GM11168 (cell line): ENCODE data around the gene RRN3.
"Not testable (repeated sequence)": the region's sequence is repeated elsewhere in the genome, so short reads cannot be mapped to it uniquely, and the experiment has no call there.

Source experiments
- in situ Hi-C: fragments of 300-500 bp; cut with MboI; formaldehyde crosslinking; loops from one replicate; pipeline ENCODE4 v1.12.0; 2022; ENCODE audit warnings: low sequenced_read_pairs; ENCODE audit not compliant: unreplicated experiment

The RRN3 gene

DNA sequence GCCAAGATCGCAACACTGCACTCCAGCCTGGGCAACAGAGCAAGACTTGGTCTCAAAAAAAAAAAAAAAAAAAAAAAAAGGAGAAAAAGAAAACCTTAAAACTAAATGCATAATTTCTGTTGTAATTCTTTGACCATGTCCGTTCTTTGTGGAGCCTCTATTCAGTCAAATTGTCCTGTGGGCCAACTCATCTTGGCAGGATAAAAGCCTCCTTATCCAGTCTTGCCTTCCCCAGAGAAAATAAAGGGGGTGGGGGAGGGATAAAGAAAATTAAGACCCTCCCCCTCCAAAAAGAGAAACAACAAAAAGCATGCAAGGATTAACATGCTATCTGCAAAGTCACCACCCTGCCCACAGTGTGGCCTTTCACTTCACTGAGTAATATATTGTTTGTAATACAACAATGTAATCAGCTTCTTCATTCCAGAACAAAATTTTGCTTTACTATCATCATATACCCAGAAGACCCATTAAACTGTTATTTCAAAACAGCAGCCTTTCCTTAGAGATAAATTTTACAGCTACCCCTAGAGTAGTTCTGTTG lies 5.4 kb upstream of the RRN3 start:
- in situ Hi-C loops: not testable (repeated sequence)

DNA sequence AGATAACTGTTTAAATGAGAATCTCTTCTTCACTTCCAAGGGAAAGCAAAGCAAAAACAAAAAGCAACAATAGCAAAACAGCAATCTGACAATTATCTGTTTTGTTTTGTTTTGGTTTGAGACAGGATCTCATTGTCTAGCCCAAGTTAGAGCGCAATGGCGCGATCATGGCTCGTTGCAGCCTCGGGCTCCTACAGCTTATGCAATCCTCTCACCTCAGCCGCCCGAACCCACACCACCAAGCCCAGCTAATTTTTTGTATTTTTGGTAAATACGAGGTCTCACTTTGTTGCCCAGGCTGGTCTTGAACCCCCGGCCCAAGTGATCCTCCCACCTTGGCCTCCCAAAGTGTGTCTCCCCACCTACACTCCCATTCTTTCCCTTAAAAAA lies 2.5 kb upstream of the RRN3 start:
- in situ Hi-C loops: not testable (repeated sequence)

DNA sequence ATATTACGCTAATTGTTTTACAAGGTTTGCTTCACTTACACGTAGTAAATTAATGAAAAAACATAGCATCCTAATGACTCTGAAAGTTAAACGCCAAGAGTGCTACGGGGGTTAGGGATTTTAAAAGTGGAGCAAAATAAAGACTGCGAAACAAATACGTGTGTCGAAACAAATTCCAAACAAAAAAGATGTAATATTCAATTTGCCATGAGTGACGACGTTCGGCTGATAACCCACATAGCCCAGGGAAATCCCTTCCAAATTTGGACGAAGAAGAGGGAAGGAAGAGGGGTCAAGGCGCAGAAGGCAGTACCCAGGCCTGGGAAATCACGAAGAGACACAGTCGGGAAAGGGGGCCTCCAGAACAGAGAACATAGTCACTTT lies 509 bp downstream of the RRN3 start:
- in situ Hi-C loops: not testable (repeated sequence)

DNA sequence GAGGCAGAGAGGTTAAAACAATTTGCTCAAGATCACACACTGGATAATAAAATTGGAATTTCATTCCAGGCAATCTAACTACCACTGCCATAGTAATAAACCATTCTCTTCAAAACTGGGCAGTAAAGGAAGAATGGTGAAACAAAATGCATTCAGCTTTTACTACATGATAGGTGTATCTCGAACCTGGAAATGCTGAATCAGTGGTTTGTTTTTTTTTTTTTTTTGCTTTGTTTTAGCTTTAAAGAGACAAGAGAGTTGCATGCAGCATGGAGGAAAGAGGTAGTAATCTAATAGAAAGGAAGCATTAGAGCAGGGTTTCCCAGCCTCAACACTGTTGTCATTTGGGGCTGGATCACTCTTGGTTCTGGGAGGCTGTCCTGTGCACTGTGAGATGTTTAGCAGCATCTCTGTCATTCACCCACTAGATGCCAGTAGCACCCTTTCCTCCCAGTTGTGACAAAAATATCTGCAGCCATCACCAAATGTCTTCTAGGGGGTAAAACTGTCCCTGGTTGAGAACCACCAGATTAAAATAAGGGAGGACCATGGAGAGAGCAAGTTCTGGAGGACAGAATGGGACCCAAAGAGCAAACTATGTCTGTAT lies 3.3 kb downstream of the RRN3 start:
- in situ Hi-C loops: not testable (repeated sequence)

DNA sequence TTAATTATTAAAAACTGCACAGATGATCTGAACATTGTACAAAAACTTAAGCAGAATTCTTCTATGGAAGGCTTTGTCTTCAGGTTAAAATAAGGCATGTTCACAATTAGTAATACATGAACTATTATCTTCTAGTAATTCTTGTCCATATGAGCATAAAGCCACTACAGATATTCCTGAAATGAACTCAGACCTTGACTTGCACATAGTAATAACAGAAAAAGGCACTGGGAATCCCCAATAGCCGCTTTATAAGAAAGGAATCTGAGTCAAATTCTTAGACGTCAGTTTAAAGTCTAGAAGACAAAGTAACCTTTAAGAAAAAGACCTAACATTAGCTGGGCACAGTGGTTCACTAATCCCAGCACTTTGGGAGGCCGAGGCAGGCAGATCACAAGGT lies 11.3 kb downstream of the RRN3 start:
- in situ Hi-C loops: not testable (repeated sequence)

DNA sequence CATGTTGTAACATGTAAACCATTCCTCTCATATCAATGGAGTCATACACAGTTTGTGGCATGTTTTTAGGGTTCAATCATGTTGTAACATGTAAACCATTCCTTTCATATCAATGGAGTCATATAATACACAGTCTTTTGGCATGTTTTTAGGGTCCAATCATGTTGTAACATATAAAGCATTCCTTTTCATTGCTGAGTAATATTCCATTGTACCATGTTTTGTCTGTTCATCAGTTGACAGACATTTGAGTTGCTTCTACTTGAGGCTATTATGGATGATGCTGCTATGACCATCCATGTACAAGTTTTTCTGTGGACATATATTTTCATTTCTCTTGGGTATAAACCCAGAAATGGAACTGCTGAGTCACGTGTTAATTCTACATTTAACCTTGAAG lies 13.2 kb downstream of the RRN3 start:
- in situ Hi-C loops: not testable (repeated sequence)

DNA sequence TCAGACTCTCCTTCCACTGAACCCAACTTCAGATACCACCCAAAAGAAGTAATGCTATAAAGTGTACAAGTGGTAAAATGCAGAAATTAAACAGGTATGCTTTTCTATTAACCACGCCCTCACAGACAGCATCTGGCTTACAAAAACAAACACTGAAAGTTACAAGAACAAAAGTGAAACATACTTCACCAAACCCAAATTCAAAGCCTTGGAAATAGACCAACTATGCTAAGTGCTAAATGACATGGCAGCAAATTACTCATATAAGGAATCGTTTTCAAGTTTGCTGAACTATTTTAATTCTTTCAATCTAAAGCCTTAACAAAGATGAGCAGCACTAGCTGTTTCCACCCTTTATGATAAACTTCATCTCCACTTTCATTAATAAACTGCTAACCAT lies 17.9 kb downstream of the RRN3 start:
- in situ Hi-C loops: not testable (repeated sequence)

DNA sequence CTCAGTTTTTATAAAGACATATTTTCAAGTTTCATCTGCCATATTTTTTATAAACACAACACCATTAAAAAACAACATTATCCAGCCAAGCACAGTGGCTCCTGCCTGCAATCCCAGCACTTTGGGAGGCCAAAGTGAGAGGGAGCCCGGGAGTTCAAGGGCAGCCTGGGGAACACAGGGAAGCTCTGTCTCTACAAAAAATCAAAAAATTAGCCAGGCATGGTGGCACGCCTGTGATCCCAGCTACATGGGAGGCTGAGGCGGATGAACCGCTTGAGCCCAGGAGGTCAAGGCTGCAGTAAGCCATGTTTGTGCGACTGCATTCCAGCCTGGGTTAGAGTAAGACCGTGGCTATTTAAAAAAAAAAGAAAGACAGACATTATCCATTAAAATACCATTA lies 21.0 kb downstream of the RRN3 start:
- in situ Hi-C loops: no loop called here

DNA sequence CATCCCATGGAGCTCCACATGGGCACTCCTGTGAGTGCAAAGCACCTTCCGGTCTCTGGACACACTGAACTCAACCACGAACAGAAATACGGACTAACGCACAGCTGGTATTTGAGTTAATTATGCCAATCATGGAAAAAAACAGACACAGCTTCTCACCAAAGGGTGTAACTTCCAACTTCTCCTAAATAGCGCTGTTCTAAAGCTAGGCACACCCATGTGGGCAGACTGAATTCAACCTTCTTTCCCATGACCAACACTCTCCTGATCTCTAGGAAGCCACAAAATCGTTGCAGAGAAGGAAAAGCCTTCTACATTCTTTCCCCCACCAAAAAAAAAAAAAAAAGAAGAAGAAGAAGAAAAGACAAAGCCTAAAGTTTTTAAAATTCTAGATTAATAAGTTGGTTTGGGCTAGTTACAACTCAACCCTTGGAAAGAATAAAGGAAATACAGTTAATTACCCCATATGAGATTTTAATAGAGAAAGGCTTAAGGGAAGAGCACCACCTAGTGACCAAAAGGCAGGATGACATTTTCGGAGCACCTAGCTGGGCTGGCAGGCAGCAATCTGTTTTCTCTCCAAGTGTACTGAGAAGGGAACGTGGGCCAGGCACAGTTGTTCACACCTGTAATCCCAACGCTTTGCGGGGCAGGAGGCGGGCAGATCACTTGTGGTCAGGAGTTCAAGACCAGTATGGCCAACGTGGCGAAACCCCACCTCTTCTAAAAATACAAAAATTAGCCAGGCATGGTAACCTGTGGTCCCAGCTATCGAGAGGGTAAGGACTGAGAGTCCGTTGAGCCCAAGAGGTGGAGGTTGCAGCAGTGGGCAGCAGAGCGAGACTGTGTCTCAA lies 21.9 kb downstream of the RRN3 start:
- in situ Hi-C loops: not testable (repeated sequence)

DNA sequence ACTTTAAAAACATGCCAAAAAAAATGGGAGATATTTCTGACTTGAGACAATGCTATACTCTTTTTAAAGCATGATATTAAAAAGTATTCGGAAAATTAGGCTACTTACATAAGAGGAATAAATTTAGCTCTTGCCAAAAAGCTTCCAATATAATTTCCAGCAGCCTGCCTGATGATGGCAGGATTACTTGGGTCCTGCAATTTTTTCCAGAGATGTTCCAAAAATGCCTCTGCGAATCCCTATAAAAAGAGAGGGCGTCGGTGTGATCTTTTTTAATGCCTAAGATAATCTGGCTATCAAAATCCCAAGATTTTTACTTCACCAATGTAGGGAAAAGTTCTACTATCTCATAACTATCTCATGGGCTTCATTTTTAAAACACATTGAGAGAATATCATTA lies 23.1 kb downstream of the RRN3 start:
- in situ Hi-C loops: not testable (repeated sequence)

DNA sequence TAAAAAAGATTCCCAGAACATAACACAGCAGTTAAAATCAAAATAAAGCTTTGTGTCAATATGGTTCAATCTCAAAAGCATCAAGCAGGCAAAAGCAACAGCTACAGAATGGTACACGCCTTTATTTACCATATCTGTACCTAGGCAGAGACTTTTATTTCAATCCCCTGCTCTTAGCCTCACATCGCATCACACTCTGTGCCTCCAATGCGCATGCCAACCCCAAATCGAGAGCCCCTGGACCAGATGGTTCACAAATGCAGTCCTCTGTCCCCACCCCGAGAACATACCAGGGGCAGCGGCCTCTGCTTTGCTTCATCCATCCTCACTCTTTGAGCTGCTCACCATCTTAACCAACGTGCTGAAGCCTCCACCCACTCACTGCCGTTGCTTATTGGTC lies 27.4 kb downstream of the RRN3 start:
- in situ Hi-C loops: not testable (repeated sequence)

DNA sequence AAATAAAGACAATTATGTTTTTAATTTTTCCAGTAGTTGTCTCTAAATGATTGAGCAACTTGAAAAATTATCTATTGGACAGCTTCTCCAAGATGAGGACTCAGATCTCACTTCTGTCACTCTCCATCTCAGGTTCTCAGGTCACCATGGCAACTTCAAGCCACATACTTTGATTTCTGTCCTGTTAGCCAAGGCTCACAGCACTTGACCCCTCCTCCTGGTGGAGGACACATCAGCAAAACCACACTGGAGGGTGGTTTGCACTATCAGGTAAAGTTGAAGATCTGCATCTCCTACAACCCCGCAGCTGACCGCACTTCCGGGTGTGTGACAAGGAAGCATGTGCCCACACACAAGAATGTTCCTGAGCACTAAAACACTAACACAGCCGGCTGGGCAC lies 28.1 kb downstream of the RRN3 start:
- in situ Hi-C loops: not testable (repeated sequence)

DNA sequence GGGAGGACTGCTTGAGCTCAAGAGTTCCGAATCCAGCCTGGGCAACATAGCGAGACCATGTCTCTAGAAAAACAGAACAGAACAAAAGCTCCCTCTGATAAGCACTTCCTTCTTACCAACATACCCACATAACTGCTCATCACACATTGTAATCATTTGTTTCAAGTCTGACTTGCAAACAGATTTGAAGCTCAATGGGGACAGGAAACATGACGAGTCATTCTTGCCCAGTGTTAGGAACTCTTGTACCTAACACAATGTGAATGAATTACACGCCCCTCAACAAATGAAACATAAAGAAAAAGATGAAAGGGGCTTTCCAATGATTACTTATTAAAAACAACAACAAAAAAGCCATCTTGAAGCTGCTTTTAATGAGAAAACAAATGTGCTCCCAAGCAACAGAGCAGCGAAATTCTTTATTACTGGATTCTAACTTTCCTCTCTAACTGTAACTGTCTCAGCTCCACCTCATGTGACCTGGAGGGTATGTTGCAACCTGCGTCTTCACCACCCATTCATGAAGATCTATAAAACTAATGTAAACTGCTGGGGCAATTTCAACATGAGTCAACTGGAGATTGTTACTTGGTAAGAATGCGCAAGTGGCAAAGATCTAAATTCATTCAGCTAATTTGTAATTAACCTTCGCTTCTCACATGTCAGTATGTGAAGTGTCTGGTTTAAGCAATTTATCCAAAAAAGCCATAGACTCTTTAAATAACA lies 31.8 kb downstream of the RRN3 start:
- in situ Hi-C loops: not testable (repeated sequence)

DNA sequence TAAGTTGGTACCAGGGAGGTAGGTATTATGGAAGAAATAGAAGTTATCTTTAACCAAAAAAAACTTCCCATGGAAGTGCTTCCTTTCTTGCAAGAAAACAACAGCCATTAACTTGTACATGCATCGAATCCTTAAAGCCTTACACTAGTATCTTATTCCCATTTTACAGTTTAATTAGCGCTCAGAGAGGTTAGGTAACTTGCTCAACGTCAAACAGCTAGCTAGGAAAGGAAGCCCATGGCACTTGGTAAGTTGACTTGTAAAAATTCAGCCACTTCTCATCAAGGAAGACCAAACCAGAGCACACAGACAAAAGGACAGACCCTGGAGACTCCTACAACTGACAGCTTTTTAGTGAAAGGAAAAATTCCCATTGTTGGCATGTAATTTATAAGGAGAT lies 34.7 kb downstream of the RRN3 start:
- in situ Hi-C loops: no loop called here

DNA sequence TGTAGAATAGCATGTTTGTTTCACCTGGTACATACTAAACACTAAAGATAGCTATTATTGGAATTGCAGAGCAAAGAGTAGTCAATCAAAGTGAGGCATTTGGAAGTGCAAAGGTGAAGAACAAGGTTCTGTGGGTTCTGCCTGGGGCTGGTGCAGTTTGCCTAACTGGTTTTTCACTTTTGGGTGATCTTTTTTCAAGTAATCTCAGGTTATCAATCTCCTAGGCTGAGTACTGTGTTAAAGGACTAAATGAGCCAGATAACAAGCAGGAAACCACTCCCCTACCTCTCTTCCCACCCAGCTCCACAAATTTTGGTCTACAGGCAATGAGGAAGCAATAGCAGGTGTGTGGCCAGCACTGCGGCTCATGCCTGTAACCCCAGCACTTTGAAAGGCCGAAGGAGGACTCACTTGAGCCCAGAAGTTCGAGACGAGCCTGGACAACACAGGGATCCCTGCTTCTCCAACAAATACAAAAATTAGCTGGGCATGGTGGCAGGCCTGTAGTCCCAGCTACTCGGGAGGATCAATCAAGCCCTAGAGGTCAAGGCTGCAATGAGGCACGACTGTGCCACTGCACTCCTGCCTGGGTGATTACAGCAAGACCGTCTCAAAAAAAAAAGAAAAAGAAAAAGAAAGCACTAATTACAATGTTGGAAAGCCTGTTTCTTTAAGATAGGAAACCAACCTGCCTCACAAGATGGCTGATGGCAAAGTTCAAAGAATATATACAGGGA lies 36.2 kb downstream of the RRN3 start:
- in situ Hi-C loops: no loop called here

DNA sequence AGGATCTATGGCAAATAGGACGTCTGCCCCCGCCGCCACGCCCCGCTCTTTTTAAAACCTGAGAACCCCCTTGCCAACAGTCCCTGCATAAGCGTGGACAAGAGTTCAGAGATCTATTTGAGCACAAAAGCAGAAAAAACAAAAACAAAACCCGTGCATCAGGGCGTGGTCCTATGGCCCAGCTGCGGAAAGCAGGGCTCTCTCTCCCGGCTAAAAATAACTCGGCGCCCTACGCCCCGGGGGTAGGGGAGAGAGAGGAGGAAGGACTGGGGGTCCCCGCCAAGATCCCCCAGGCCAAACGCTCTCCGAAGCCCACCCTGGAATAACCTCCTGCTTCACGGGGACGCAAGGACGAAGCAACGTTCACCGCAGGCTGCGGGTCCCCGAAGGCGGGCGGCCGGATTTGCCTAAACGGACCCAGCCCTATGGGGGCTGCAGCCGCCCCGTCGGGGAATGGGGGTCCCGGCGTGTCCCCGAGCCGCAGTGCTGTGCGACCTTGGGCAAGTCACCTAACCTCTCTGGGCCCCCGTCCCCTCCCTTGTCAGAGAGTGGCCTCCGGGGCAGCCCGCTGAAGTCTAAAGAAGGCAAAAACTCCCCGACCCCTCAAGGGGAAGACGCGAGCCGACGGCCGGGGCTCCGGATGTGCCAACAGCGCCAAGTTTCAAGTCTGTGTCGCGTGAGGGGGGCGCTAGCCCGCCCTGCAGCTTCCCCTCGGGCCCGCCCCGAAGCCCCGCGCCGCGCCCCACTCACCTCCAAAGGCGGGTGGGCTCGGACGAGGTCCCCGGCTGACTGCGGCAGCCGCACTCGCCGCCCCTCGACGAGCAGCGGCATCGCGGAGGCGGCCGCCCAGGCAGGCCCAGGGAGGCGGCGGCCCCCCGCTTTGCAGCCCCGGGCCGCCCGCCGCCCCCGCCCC lies 38.7 kb downstream of the RRN3 start:
- in situ Hi-C loops: no loop called here

DNA sequence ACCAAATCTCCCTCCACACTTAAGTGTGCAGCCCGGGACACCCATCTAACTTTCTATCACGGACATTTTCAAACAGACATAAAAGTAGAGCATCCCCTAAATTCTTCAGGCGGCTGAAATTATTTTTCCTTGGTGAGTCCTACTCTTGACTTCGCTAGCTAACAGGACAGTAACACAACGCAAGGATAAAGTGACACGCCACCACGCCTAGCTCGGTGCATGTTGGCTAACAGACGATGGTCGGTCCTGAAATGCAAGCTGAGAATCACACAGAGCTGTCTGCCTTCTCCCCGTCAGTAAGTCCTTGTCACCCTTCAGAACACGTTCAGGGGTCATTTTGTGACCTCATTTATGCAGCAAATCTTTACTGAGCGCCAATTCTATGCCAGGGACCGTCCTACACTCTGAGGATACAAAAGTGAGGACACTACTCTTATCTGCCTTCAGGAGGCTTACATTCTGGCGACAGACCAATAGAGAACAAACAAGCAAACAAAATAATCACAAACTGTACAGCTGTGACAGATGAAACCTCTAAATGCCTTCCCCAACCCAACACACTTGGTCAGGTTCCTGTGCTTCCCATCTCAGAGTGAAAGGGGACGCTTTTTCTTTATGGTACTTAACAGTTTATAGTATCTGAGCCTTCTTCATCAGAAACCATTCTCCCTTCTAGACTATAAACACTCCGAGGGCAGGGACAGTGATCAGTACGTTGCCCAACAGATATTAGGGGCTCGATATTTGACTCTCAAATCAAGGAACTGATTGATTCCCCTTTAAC lies 39.5 kb downstream of the RRN3 start:
- in situ Hi-C loops: no loop called here

DNA sequence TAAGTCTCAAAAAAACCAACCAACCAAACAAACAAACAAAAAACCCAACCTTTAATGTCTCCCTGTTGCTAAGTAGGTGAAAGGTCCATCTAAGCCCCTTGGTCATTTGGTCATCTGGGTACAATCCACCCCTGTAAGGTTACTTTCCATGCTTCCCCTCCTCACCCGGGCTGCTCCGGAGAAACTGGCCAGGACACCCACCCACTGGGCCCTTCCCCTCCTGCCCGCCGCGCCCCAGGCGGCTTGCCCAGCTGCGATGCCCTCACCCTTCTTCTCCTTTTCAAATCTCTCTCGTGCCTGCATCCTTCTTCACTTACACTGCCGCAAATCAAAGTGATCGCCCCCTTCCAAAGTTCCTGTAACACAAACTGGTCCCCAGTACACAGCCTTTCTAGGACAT lies 40.2 kb downstream of the RRN3 start:
- in situ Hi-C loops: no loop called here
